Globus pallidus (tissue), 1 donor: ENCODE measurements around the gene CKAP4.

Experiments
- DNase-seq: peaks from one replicate; pipeline ENCODE4 v3.0.0-alpha.2; 2015; ENCODE audit warnings: low spot score

The CKAP4 gene

DNA sequence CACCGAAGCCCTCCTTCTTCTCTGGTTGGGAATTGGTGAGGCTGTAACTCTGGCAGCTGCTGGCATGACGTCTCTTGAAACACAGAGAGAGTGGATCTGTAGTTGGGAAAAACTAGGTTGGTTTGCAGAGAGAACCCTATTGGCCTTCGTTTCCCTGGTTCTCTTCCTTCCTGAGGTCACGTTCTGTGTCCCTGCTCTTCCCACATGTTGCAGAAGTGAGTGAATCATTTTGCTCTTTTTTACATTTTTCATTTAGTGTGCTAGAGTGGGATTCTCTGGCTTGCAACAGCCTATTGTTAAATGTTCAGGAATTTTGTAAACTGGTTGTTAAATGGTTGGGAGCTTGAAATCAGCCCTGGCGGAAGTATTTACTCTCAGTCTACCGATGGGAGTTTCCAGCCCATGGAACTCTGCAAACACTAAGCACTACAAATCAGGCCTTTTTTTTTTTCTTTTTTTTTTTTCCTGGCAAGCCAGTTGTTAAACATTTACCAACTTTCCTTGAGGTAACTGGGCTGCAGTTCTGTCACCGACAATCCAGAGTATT lies 26.8 kb upstream of the CKAP4 start:
- no peak for DNase-seq

- DNase-seq: no peak
Observed at GRCh38 chr12:106274012-106274411, 26.2 kb upstream of the CKAP4 start.

DNA sequence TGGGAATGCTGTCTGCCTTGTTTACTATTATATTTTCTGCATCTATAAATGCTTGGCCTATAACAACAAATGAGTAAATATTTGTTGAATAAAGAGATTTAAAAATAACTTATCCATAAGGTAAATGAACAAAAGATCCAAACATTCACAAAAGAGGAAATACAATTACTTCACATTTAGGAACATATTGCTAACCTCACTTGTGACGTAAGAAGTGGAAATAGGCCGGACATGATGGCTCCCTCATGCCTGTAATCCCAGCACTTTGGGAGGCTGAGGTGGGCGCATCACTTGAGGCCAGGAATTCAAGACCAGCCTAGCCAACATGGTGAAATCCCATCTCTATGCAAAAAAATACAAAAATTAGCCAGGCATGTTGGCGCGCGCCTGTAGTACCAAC lies 25.7 kb upstream of the CKAP4 start:
- DNase-seq: no peak

GRCh38 chr12:106271575-106272505 lies 24.0 kb upstream of the CKAP4 start:
- DNase-seq: no peak

DNA sequence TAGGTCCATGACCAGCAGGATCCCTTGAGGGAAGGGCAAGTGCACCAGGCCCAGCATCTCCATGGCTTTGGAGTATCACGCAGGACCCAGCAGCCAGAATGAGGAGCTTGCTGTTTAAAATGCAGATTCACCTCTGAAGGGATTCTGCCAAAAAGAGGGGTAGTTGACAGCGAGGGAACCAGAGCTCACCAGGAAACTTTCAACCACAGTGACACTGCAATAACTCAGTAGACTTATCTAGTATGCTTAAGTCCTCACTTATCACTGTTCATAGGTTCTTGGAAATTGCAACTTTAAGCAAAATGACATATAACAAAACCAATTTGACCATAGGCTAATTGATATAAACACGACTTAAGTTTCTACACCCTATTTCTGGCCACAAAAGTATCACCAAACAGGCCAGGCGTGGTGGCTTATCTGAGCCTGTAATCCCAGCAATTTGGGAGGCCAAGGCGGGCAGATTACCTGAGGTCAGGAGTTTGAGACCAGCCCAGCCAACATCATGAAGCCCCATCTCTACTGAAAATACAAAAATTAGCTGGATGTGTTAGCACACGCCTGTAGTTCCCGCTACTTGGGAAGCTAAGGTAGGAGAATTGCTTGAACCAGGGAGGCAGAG lies 21.4 kb upstream of the CKAP4 start:
- no peak for DNase-seq

DNA sequence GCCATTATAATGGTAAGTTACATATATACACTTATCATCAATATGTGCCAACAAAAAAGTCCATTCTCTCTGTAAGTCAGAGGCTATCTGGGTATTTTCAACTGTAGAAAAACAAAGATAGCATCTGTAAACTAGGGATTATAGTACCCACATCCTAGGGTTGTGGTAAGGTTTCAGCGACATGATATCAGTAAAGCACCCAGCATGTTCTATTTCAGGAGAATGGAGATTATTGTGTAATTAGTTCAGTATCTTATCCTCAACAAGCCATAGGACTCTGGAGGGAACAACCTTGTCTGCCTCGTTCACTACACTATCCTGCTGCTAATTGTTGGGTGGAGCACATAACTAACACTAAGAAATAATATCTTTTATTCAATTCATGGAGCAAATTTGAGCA lies 19.7 kb upstream of the CKAP4 start:
- DNase-seq: no peak

DNA sequence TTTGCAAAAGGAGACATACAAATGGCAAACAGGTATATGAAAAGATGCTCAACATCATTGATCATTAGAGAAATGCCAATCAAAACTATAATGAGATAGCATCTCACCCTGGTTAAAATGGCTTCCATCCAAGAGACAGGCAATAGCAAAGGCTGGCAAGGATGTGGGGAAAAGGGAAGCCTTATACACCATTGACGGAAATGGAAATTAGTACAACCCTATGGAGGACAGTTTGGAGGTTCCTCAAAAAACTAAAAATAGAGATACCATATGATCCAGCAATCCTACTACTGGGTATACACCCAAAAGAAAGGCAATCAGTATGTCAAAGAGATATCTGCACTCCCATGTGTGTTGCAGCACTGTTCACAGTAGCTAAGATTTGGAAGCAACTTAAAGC lies 17.3 kb upstream of the CKAP4 start:
- no peak for DNase-seq

- DNase-seq: no peak
Observed at GRCh38 chr12:106258935-106259334, 11.1 kb upstream of the CKAP4 start.

DNA sequence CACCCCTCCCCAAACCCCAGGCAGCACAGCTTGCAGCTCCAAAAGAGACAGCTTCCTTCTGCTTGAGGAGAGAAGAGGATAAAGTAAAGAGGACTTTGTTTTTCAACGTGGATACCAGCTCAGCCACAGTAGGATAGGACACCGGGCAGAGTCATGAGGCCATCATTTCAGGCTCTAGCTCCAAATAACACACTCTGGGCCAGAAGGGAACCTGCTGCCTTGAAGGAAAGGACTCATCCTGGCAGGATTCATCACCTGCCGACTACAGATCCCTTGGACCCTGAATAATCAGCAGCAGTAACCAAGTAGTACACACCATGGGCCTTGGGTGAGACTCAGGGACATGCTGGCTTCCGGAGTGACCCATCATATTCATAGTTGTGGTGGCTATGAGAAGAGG lies 10.4 kb upstream of the CKAP4 start:
- DNase-seq: no peak

GRCh38 chr12:106256524-106256923 lies 8.7 kb upstream of the CKAP4 start:
- no peak for DNase-seq

DNA sequence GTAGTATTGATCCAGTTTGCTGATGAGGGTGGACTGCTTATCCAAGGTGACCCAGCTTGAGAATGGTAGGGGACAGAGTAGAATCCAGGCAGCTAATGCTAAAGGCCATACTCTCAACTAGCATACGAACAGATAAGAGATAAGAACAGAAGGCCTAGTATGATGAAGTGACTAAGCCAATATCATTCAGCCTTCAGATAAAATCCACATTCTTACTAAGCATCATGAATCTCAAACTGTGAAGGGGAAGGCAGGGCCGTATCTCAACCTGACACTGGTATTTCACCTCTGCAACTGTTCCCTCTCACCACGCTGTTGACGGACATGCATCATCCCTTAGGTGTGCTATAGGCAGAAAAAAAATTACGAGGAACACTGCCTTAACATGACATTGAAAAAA lies 8.1 kb upstream of the CKAP4 start:
- DNase-seq: no peak

- no peak for DNase-seq
Observed at GRCh38 chr12:106255493-106255892, 7.7 kb upstream of the CKAP4 start.

GRCh38 chr12:106254724-106255123 lies 6.9 kb upstream of the CKAP4 start:
- DNase-seq: no peak

DNA sequence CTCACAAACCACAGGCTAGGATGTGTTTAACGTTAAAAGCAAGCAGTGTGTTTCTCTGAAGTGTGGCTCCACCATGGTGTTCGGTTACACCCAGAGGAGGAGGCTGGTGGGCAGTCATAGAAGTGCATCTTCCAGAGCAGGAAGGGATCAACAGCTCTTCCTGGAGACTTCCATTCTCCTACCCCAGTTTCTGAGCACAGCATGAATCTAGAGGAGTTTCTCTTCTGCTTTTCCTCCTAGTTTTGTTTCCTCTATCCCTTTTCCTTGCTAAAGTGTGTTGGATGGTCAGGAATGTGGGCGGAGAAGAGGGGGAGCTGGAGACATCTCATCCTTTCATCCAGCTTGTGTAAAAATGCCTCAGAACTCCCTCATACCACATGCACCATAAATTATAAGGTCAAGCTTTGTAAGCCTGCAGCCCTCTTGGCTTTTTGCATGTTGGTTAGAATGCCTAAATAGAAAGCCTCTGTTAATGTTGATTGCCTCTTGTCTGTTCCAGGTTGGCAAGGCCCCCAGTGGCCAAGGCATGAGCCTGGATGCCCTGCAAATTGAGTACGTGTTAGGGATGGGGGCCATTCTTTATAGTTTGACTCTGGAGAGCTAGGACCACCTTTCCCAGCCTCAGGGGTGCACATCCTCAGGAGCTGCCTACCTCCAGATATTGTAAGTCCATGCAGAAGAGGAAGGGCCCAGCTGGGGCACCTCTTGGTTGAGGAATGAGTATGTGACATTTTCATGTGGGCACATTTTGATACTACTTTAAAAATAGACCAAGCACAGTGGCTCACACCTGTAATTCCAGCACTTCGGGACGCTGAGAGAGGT lies 4.0 kb upstream of the CKAP4 start:
- no peak for DNase-seq

DNA sequence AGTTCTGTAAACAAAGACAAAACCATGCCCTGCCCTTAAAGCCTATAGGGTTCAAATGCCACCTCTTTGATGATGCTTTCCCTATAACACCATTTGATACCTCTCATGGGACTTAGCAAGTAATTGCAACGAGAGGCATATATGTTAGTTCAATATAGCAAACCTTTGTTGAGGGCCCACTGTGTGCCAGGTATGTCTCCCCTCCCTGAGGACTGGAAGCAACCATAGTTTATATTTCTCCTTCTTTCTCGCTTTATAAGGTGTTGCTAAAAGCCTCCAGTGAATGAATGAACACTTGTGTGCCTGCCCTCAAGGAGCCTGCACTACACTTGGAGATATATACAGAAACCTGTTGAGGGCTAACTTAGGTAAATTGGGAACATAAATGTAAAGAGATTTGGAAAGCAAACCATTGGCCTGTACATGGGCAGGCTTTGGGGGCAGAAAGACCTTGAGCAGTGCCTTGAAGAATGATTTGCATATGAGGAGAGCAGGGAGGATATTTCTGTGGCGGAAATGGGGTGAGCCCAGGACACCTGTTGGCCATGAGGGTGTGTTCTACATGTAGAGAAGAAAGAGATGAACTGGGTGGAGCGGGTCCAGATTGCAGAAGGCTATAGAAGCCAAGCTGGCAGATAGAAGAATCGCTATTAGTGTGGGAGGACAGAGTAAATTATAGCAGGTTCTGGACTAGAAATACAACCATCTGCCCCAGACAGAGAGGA lies 1.8 kb upstream of the CKAP4 start:
- DNase-seq: no peak

DNA sequence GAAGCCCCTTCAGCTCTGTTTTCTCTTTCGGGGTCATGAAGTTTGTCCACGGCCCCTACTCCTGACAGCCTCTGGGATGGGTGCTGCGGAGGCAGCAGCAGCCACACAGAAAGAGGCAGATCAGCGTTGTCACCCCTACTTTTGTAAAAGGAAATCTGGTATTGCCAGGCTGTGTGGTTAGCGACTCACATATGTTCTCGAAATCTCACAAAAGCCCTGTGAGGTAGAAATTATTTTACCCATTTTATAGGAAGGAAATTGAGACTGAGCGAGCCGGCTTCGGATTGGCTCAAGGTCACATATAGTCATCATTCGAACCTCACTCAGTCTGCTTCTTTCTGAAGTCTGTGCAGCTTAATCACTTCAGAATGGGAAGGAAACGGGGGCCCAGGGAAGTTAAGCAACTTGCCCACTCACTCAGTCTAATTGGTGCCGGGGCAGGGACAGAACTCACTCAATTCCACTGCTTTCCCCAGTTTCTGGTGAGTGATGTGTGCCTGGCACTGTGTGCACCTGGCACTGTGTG lies 1.1 kb upstream of the CKAP4 start:
- DNase-seq: peak; percentile 30

DNA sequence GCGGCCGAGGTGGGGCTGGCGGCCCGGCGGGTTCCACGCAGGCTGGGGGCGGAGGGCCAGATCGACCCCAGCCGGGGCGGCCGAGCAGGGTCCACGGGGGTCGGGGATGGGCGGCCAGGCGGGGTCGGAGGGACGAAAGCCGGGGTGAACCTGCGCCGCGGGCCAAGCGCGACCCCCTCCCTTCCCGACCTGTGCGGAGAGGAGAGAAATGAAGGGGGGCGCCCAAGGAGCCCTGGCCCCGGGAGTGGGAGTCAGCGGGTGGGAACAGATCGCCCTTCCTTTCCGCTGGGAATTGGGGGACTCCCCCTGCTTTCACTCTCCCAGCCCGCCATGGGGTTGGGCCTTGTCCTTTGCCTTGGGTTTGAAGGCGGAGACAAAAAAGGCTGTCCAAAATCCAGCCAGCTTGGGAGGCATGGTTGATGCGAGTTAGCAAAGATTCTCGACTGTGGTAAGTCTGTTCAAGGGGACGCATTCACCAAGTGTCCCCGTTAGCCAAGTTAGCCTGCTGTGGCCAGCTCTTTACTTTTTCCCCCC lies 559 bp upstream of the CKAP4 start:
- peak; percentile 40 for DNase-seq

- peak; percentile 27 for DNase-seq
Observed at GRCh38 chr12:106246891-106247673, 738 bp downstream of the CKAP4 start.

- DNase-seq: no peak
Observed at GRCh38 chr12:106245767-106246166, 2.1 kb downstream of the CKAP4 start.

DNA sequence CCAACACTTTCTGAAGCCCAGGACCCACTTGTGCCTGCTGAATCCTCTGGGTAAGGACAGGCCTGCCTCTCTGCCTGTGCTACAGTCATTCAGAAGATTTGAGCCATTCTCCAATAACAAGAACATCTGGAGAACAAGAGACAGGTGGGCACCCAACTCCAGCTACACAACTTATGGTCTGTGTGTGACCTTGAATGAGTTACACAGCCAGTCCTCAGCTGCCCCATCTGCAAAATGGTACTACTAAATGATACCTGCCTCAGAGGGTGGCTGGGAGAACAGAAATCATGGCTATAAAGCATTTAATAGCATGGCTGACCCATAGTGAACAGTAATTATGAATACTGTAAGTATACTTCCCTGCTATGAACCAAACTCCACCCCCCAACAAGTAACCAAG lies 4.2 kb downstream of the CKAP4 start:
- DNase-seq: no peak
